Panc1 (cell line): ENCODE results near the gene KCNK10. TPM values are rescaled to one million over a fixed set of nuclear protein-coding genes. Genes with fewer than 3 reads are reported as not detected.

Source experiments
- ATAC-seq: fragments of 200-7000 bp; cut with Tn5 transposase; 2 replicates; pipeline ENCODE4 v1.9.1; 2020; ENCODE audit warnings: mild to moderate bottlenecking, moderate library complexity
- BruUV-seq: library from RNA; stranded (reverse); fragments of 400-500 nt; replicated peaks from 2 replicates; lab custom pipeline; 2021; lab: Mats Ljungman, UMichigan
- CTCF ChIA-PET: fragments of 300-600 bp; sonication (Branson Sonifier 250); formaldehyde crosslinking; loops from one replicate; lab custom pipeline; 2022; ENCODE audit warnings: antibody characterized with exemption; lab: Charles Lee
- POLR2A ChIA-PET: fragments of 300-600 bp; sonication (Branson Sonifier 250); formaldehyde crosslinking; loops from one replicate; lab custom pipeline; 2022; ENCODE audit warnings: antibody characterized with exemption; lab: Charles Lee
- DNase-seq: peaks from one replicate; pipeline ENCODE4 v3.0.0-alpha.2; 2010; ENCODE audit warnings: low read depth, low spot score
- H3K27ac ChIP-seq: 2 replicates; pipeline ENCODE4 v1.5.1; 2011; ENCODE audit warnings: mild to moderate bottlenecking, low read length, inconsistent platforms
- H3K27me3 ChIP-seq: fragments of 200-500 bp; sonication (Bioruptor generic); 2 replicates; pipeline ENCODE4 v1.6.0; 2014; ENCODE audit warnings: low read length, inconsistent platforms; ENCODE audit not compliant: control insufficient read depth, insufficient read depth
- H3K36me3 ChIP-seq: fragments of 200-500 bp; sonication (Bioruptor generic); 2 replicates; pipeline ENCODE4 v1.5.1; 2014; ENCODE audit warnings: inconsistent platforms, mild to moderate bottlenecking, low read length, moderate library complexity; ENCODE audit not compliant: control insufficient read depth, insufficient read depth
- H3K4me1 ChIP-seq: 2 replicates; pipeline ENCODE4 v1.5.1; 2011; ENCODE audit warnings: inconsistent platforms, mild to moderate bottlenecking, low read length, moderate library complexity; ENCODE audit not compliant: control insufficient read depth, insufficient read depth
- H3K4me3 ChIP-seq, 2 experiments: 2 replicates each; pipeline ENCODE4 v1.5.1; 2011 to 2012; ENCODE audit warnings: low read depth in 2 of 2, low read length in 2 of 2, mild to moderate bottlenecking in 2 of 2, inconsistent platforms in 1 of 2, moderate library complexity in 1 of 2
- H3K9me3 ChIP-seq: fragments of 200-500 bp; sonication (Bioruptor generic); 2 replicates; pipeline ENCODE4 v1.5.1; 2014; ENCODE audit warnings: low read depth, mild to moderate bottlenecking, inconsistent platforms, low read length, moderate library complexity; ENCODE audit not compliant: control insufficient read depth, insufficient read depth
- CTCF ChIP-seq: fragments of 450-650 bp; IDR thresholded peaks from 2 replicates; pipeline ENCODE4 v1.5.1; 2017; ENCODE audit warnings: mild to moderate bottlenecking
- POLR2AphosphoS5 ChIP-seq: IDR thresholded peaks from 2 replicates; pipeline ENCODE4 v1.6.1; 2012; ENCODE audit warnings: mild to moderate bottlenecking, low read depth, low read length, moderate library complexity
- REST ChIP-seq, 2 experiments: IDR thresholded peaks; 2 replicates each; pipeline ENCODE4 v1.6.1; 2011 to 2012; ENCODE audit warnings: low read depth in 2 of 2, control low read depth in 1 of 2, low read length in 1 of 2, mild to moderate bottlenecking in 1 of 2, moderate library complexity in 1 of 2; ENCODE audit not compliant: insufficient read depth in 1 of 2
- SIN3A ChIP-seq: IDR thresholded peaks from 2 replicates; pipeline ENCODE4 v1.6.1; 2012; ENCODE audit warnings: low read depth, mild to moderate bottlenecking, low read length, moderate library complexity, borderline replicate concordance; ENCODE audit not compliant: insufficient read depth
- TCF7L2 ChIP-seq: IDR thresholded peaks from 2 replicates; pipeline ENCODE4 v1.6.1; 2011; ENCODE audit warnings: mild to moderate bottlenecking, low read depth, low read length, inconsistent platforms
- in situ Hi-C: cut with HindIII; loops from 2 replicates; pipeline ENCODE4 v1.10.0; 2016; ENCODE audit warnings: low sequenced_read_pairs, low pct_unique_long_range_greater_than_20kb
- intact Hi-C: fragments of 100-400 bp; cut with micrococcal nuclease; formaldehyde crosslinking; loops from one replicate; pipeline ENCODE4 v1.10.0; 2022; ENCODE audit not compliant: unreplicated experiment
- total RNA-seq: library from RNA; stranded (reverse); gene quantifications from one replicate; pipeline ENCODE4 v1.2.1, GENCODE V29; 2021; ENCODE audit not compliant: unreplicated experiment

Gene KCNK10
- total RNA-seq, 1 experiment from 2014 or later, result 0.28 TPM

- ChIA-PET POLR2A (no interaction called here), CTCF (no interaction called here)
- DNase-seq, result no peak
- no peaks in the 10 kb centered on the region for H3K4me1 ChIP-seq
- intact Hi-C loops (no loop called here), in situ Hi-C loops (no loop called here)
- BruUV-seq, result no TSS peak
- peaks cover 10% of the 10 kb centered on the region for H3K27me3 ChIP-seq
- H3K27ac ChIP-seq, result no peak overlapping the region
- no peak for ATAC-seq
- no peak overlapping the region for H3K4me3 ChIP-seq
- TF ChIP-seq TCF7L2 (no peak), POLR2AphosphoS5 (no peak), SIN3A (no peak), REST (IDR thresholded peaks at IDR 0.05; ENCODE audit: insufficient read depth in 1 of 2, low read depth in 2 of 2, low read length in 1 of 2) (no peak), CTCF (no peak)
- H3K36me3 ChIP-seq, result no peaks in the 10 kb centered on the region
- no peaks in the 10 kb centered on the region for H3K9me3 ChIP-seq
Observed at GRCh38 chr14:88316521-88316920, 6.5 kb downstream of the KCNK10 start.

GRCh38 chr14:88312257-88312656 lies 10.8 kb downstream of the KCNK10 start:
- in situ Hi-C loops (no loop called here), intact Hi-C loops (no loop called here)
- ChIA-PET CTCF (no interaction called here), POLR2A (no interaction called here)
- no TSS peak for BruUV-seq
- Histone ChIP-seq H3K27me3 (no peaks in the 10 kb centered on the region; the same call in 1 of the 2 replicates), H3K4me1 (no peaks in the 10 kb centered on the region), H3K9me3 (no peaks in the 10 kb centered on the region), H3K4me3 (no peak overlapping the region), H3K36me3 (no peaks in the 10 kb centered on the region), H3K27ac (no peak overlapping the region)
- no peak for ATAC-seq
- DNase-seq, result no peak
- no peak for TF ChIP-seq SIN3A
- no peak for TF ChIP-seq REST (IDR thresholded peaks at IDR 0.05; ENCODE audit: insufficient read depth in 1 of 2, low read depth in 2 of 2, low read length in 1 of 2)
- no peak for TF ChIP-seq TCF7L2
- no peak for TF ChIP-seq POLR2AphosphoS5
- no peak for TF ChIP-seq CTCF
